Epithelial cell of esophagus (primary cell): Measurements from ENCODE around the gene TNKS1BP1.

Experiments
- DNase-seq: peaks from one replicate; pipeline ENCODE4 v3.0.0; 2010; ENCODE audit warnings: low read depth
- H3K4me3 ChIP-seq: 2 replicates; pipeline ENCODE4 v1.5.1; 2011; ENCODE audit warnings: mild to moderate bottlenecking, low read length, control low read depth
- TF ChIP-seq, protein P1 (sequence below): IDR thresholded peaks from 2 replicates; pipeline ENCODE4 v1.5.1; 2011; ENCODE audit warnings: low read depth, mild to moderate bottlenecking, low read length, control low read depth, inconsistent platforms; ENCODE audit not compliant: insufficient read depth; ENCODE audit errors: missing control alignments

TNKS1BP1 gene

DNA sequence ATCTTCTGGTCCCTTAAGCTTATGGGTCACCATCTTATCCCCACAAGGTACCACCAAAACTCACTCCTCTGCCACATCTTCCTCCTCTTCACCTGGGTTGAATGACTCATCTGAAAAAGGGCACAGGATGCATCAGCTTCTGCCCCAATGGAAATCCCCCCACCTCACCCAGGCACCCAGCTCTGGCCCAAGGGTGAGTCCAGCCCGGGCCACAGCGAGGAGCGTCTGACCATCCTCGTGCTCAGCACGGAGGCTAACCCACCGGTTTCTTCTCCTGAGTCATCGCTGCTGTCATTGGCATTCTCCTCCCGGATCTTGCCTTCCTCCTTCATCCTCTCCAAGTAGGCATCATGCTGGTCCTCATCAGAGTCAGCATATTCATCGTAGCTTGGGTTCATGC lies 5.3 kb upstream of the TNKS1BP1 start:
- TF ChIP-seq, protein P1, sequence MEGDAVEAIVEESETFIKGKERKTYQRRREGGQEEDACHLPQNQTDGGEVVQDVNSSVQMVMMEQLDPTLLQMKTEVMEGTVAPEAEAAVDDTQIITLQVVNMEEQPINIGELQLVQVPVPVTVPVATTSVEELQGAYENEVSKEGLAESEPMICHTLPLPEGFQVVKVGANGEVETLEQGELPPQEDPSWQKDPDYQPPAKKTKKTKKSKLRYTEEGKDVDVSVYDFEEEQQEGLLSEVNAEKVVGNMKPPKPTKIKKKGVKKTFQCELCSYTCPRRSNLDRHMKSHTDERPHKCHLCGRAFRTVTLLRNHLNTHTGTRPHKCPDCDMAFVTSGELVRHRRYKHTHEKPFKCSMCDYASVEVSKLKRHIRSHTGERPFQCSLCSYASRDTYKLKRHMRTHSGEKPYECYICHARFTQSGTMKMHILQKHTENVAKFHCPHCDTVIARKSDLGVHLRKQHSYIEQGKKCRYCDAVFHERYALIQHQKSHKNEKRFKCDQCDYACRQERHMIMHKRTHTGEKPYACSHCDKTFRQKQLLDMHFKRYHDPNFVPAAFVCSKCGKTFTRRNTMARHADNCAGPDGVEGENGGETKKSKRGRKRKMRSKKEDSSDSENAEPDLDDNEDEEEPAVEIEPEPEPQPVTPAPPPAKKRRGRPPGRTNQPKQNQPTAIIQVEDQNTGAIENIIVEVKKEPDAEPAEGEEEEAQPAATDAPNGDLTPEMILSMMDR, result no peak
- DNase-seq, result no peak
- no peak overlapping the region for H3K4me3 ChIP-seq

DNA sequence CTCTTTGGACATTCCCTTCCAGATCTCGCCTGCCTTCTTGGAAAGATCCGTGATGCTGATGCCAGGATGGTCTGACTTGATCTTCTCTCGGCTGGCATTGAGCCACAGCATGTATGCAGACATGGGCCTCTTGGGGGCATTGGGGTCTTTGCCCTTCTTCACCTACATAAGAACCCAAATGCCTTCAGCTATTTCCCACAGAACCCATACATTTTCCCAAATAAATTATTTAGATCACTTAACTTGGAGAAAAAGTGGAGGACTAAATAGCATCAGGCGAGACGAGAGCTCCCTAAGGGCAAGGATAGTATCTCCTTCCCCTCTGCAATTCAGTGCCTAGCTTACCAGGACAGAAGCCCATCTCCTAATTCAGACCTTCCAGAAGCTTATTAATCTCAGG lies 3.0 kb upstream of the TNKS1BP1 start:
- H3K4me3 ChIP-seq, result no peak overlapping the region
- TF ChIP-seq, protein P1, result no peak
- no peak for DNase-seq

DNA sequence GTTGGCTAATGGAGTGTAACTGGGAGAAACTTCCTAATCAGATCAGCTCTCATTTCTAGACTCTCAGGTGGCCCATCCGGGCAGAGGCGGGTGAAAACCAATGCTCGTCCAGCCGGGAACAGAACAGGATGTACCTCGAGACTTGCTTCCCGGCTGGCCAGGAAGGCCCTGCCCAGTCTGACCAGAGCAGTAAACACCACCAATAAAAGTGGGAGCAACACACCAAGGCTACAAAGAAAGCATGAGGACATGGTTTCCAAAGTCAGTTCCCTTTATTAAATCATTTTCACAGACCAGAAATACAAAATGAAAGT lies 940 bp upstream of the TNKS1BP1 start:
- no peak for DNase-seq
- TF ChIP-seq, protein P1, result no peak
- peak overlapping the region; percentile 57 for H3K4me3 ChIP-seq

DNA sequence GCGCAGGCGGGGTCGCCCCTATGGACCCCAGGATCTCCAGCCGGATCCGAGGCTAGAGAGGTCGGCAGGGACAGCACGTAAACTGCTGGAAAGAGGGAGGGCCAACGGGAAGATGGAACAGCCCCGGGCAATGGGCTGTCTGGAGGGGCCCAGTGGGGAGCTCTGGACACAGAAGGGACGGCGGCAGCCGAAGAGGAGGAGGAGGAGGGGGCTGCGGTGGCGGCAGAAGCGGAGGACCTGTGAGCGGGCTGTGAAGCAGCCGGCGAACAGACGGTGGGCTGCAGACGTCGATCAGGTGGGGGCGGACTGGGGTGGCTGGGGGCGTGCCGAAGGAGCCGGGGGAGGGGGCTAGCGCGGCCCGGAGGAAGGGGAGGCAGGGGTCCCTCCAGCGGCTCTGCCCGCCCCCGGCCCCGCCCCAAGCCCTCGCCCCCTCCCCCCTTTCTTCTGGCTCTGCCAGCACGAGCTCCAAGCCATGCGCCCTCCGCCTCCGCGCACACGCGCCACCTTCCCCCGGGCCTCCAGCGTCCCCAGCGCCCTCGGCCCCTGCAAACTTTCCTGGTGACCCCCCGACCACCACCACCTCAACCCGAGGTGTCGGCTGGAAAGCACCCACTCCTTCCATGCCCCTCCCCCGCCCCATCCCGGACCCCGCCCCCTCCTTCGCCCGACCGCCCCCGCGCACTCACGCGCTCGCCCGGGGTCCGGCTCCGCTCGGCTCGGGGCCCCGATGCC lies 432 bp downstream of the TNKS1BP1 start:
- DNase-seq, result peak; percentile 28
- TF ChIP-seq, protein P1, result no peak
- H3K4me3 ChIP-seq, result peak overlapping the region; percentile 94

DNA sequence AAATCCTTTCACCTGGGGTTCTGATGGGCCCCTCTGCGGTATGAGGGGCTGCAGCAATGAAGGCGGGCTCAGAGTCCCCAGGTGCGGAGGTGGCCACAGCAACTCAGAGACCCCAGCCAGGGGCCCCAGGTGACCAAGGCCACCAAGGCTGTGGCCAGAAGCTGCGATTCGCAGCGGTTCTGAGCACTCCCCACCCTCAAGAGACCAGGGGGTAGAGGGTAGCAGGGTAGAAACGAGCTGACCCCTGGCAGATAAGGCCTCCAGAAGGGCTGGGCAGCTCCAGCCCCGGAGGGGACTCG lies 948 bp downstream of the TNKS1BP1 start:
- peak overlapping the region; percentile 94 for H3K4me3 ChIP-seq
- TF ChIP-seq, protein P1, result no peak
- DNase-seq, result no peak

DNA sequence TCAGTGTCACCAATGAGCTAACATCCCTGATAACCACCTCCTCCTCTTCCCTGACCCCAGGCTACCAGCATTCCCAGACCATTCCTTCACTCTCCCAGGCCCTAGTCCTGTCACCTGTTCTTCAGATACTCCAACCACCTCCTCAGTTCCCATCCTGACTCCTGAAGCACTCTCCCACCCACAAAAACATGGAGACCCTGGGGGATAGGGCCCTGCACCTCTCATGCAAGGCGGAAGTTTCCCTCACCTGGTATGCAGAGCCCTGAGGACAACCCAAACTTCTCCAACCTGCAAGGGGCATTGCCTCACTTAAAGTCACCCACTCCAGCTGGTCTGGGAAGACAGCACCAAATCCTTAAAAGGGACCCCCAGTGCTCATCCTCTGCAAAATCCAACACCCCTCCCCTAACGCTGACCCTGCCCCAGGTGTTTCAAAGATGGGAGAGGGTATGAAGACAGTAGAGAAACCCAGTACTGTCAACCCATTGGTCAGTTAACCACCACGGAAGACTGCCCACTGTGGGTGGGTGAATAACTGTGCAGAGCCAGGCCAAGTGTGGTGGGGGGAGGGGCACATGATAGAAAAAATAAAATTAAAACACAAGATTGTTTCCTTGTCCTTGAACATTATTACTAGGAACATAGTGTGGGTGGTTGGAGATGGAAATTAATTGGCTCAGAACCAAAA lies 1.4 kb downstream of the TNKS1BP1 start:
- peak overlapping the region; percentile 94 for H3K4me3 ChIP-seq
- peak; percentile 69 for DNase-seq
- TF ChIP-seq, protein P1, result no peak
